Endothelial cell of hepatic sinusoid (primary cell): ENCODE data around the gene GJD3.

Source experiments
- in situ Hi-C: cut with HindIII; loops from 2 replicates; pipeline ENCODE4 v1.10.0; 2017; ENCODE audit warnings: low sequenced_read_pairs

GJD3 gene

GRCh38 chr17:40325156-40326013 is 39.2 kb downstream of the GJD3 start:
- in situ Hi-C loops: no loop called here

GRCh38 chr17:40323391-40324381 is 40.9 kb downstream of the GJD3 start:
- in situ Hi-C loops: no loop called here

- in situ Hi-C loops: no loop called here
Observed at GRCh38 chr17:40322358-40323315, 41.9 kb downstream of the GJD3 start.

- in situ Hi-C loops: no loop called here
Observed at GRCh38 chr17:40321961-40322357, 42.6 kb downstream of the GJD3 start.

- in situ Hi-C loops: no loop called here
Observed at GRCh38 chr17:40321524-40321929, 43.0 kb downstream of the GJD3 start.

GRCh38 chr17:40320756-40321523 is 43.6 kb downstream of the GJD3 start:
- in situ Hi-C loops: no loop called here

GRCh38 chr17:40319651-40320540 is 44.6 kb downstream of the GJD3 start:
- in situ Hi-C loops: loop anchor here (5.0 kb wide), 1 partner anchor 53 kb away; no protein-coding TSS in a partner anchor

GRCh38 chr17:40318830-40319391 is 45.6 kb downstream of the GJD3 start:
- in situ Hi-C loops: loop anchor here (5.0 kb wide), 1 partner anchor 52 kb away; no protein-coding TSS in a partner anchor

- in situ Hi-C loops: loop anchor here (5.0 kb wide), 1 partner anchor 51 kb away; no protein-coding TSS in a partner anchor
Observed at GRCh38 chr17:40317880-40318829, 46.4 kb downstream of the GJD3 start.

- in situ Hi-C loops: loop anchor here (5.0 kb wide), 1 partner anchor 50 kb away; no protein-coding TSS in a partner anchor
Observed at GRCh38 chr17:40317345-40317873, 47.1 kb downstream of the GJD3 start.

GRCh38 chr17:40316571-40317344 is 47.8 kb downstream of the GJD3 start:
- in situ Hi-C loops: loop anchor here (5.0 kb wide), 1 partner anchor 49 kb away; no protein-coding TSS in a partner anchor

GRCh38 chr17:40315678-40316570 is 48.6 kb downstream of the GJD3 start:
- in situ Hi-C loops: loop anchor here (5.0 kb wide), 1 partner anchor 49 kb away; no protein-coding TSS in a partner anchor

- in situ Hi-C loops: loop anchor here (5.0 kb wide), 1 partner anchor 48 kb away; no protein-coding TSS in a partner anchor
Observed at GRCh38 chr17:40315206-40315605, 49.3 kb downstream of the GJD3 start.

- in situ Hi-C loops: no loop called here
Observed at GRCh38 chr17:40314584-40314956, 50.0 kb downstream of the GJD3 start.
